HG02571 (cell line): ENCODE measurements around the gene AMBRA1.

Source experiments
- ATAC-seq: cut with Tn5 transposase; IDR thresholded peaks from one replicate; pipeline ENCODE4 v1.9.1; 2021; ENCODE audit warnings: mild to moderate bottlenecking, moderate library complexity; ENCODE audit not compliant: unreplicated experiment

AMBRA1 gene

GRCh38 chr11:46408407-46408986, 185.3 kb downstream of the AMBRA1 start:
- no peak for ATAC-seq

DNA sequence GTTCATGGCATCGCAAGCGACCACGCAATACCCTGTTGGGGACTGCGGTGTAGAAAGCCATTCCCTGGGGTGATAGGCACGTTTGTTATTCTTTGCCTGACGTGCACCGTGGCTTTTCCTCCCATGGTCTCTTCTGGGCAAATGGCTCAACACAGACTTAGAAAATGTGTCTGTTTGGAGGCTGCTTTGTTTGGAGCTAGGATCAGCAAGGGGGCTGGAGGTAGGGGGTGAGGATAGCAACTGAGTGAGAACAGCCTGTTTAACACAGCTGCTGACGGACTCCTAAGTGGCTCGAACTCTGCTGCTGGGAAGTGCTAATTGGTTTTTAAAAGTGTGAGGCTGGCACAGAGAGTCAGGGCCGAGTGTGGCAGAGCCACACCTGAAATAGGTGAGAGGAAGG, 186.2 kb downstream of the AMBRA1 start:
- no peak for ATAC-seq

DNA sequence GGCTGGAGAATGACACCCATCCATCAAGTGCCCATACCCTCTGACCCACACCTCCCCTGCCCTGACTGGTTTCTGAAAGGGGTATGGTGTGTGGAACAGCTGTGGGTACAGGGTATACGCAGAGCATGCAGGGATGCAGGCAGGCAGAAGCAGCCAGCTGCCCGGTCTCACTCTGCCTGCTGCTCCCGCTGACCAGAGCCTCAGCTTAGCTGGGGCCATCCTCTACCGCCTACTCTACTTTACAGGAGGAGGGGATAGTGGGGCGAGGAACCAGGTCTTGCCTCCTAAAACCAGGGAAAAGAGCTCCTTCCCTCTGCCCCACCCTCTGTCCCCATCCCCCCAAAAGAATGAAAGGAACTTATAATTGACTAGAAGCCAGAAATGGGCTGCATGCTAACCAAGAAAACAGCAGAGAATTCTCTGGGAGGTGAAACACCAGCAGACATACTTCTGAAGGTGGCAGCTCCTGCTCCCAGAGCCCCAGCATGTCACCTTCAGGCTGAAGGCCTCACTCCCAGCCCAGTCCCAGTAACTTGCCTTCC, 189.3 kb downstream of the AMBRA1 start:
- no peak for ATAC-seq

DNA sequence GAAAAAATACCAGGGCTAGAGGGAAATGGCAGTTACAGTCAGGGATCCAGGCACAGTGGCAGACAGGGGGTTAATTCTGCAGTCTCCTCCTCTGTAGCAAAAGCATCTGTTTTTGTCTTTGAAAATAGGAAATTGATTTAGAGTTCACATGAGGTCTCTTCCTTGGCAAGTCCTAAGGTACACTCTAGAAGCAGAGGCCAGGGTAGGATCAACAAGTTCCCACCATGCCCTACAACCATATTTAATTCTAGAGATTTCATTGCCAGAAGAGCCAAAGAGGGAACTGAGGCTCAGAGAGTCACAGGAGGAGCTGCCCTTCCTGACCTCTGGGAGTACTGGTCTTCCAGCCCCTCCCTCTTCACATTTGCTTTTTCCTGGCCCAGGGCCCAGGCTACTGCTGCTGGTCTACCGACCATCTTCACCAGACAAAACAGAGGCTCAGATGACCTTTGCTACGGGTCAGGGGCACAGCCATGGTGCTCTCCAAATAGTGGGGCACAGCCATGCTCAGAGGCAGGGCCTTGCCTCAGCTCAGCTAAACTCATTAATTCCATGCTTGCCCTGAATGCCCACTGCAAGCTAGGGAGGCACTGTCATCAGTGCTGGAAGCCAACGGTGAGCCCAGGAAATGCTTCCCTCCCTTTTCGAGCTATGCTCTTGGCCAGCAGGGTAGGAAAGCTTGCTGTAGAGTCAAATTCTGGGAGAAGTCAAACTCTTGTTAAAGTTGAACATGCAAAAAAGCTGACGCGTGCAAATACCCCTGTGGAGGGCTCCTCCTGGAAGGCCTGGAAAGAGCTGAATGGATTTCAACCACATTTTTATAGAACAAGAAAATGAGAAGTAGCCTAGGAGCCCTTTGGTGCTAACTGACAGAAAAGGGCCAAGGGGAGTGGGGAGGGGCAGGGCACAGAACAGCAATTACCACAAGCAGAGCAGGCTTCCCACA, 190.6 kb downstream of the AMBRA1 start:
- no peak for ATAC-seq

DNA sequence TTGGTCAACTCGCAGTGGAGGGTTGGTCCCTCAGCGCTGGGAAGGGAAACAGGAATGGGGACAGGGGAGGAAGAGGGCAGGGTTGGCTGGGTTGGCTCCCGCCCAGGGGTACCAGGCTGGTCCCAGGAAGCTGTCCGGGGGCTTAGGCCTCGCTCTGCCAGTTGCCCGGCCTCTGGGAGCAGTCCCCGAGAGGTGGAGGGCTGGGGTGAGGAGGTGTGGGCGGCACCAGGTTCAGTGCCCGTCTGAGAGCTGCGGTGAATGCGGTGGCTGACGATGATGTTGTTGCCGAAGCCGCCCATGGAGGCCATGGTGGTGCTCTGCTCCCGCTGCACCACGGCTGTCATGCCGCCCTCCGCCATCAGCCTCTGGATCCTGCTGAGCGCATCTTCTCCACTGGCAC, 196.3 kb downstream of the AMBRA1 start:
- no peak for ATAC-seq

GRCh38 chr11:46393759-46394158, 200.1 kb downstream of the AMBRA1 start:
- ATAC-seq: no peak

- no peak for ATAC-seq
Measured at GRCh38 chr11:46393231-46393616, 200.6 kb downstream of the AMBRA1 start.

- peak; percentile 71 for ATAC-seq
Measured at GRCh38 chr11:46392421-46393230, 201.2 kb downstream of the AMBRA1 start.

DNA sequence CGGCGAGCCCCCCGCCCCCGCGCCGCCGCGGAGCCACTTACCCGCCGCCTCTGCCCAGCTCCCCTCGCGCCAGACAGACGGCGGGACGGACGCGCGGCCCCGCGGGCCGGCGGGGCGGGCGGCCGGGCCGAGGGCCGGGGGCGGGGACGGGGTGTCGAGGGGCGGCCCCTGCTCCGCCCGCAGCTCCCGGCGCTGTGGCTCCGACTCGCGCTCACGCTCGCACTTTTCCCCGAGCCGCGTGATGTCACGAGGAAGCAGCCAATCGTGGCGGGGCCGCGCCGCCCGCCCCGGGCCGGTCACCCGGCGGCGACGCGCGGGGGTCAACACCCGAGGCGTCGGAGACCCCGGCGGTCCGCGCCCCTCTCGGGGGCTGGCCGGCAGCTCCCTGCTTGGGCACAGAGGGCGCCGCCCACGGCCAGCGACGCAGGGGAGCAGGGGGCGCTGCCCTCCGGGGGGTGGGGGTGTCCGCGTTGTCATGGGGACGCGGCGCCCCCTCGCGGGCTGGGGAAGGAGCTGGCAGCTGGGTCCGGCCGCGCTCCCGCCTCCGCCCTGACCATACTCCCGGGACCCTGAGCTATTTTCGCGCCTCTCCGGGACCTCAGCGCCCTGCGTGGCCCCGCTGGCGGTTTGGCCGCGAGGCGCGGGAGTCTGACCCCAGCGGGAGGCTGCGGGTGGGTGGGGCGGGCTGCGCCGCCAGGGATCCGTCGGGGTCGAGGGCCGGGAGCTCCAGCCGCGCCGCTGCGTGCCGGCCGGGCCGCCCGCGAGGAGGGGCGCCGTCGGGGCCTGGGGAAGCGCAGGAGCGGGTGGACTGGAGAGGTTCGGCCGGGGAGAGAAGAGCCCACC, 202.0 kb downstream of the AMBRA1 start, which contains the start of gene CHRM4:
TSS of gene CHRM4 (minus strand) at position 199 of the 843 bp plus-strand sequence. CDS start 5,219 bp downstream, outside the sequence.
- no peak for ATAC-seq

DNA sequence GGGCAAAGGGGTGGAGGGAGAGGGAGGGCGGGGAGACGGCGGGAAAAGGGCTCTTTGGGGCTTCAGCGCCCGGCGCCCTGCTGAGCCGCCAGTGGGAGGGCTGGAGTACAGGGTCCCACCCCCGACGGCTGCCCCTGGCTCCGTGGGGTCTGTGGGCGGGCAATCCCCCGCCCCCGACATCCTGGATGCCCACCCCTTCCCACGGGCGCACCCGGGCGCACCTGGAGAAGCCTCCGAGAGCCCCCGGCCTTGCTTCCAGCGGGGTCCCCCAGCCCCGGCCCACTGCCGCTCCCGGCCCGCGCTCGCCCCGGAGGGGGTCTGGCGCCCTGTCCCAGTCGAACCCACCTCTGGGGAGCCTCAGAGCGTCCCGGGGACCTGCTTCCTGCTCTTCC, 202.6 kb downstream of the AMBRA1 start:
- no peak for ATAC-seq

- no peak for ATAC-seq
Measured at GRCh38 chr11:46390331-46391171, 203.3 kb downstream of the AMBRA1 start.

- no peak for ATAC-seq
Measured at GRCh38 chr11:46389450-46390330, 204.1 kb downstream of the AMBRA1 start.

DNA sequence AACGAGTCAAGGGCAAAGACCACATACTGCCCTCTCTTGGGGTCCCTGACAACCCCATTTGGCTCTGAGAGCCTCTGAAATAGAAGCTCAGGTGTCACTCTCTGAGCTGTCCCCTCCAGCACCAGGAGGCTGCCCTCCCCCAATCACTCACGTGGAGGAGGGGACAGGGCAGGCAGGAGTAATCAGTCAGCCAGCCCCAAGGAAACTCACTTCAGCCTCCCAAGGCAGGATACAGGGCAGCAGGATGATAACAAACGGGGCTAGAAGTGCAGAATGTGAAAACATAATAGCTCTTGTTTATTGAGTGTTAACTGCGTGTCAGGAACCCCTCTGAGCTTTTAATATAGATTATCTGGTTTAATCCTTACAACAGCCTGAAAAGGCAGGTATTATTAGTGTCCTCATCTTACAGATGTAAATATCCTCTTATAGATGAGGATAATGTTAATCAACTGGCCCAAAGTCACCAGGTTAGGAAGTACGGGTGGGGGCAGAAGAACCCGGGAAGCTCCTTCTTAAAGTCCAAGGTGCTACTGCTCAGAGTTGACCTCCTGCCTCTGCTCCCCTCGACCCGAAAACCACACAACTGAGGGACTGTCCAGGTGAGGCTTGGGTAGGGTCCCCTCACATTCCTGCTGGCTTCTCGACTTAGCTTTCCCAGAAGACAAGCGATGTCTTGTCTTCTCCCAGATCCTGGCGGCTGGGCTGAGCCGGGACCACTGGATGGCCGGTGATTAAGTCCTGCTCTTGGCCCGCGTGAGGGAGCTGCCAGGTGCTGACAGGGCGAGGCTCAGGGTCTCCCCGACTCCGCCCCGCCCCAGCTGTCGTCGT, 205.0 kb downstream of the AMBRA1 start:
- ATAC-seq: no peak

DNA sequence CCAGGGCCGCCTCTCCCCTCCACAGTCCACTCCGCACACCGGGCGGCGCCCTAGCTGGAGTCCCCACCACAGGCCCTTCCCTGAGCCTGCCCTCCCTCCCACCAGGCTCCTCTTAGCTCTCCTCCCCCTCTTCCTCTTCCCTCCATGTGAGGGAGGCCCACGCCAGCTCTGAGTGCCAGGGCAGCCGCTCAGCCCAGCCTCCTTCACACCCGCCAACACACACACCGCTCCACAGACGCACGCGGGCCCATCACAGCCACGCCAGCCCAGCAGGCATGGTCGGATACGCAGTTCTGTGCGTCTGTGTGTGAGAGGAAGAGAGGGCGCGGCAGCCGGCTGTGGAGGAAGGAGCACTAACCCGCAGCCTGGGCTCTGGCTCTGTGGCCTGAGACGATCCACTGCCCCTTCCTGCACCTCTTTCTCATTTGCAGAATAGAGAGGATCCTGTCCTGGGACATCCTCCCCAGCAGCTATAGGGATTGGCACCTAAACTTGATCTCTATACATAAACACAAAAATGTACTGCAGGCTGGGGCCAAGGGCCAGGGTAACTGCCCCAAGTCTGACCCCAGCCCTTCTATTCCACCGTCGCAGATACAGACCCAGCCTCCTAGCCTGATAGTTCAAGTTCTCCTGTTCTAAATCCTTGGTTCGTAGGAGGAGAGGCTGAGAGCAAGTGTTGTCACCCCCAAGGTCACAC, 205.8 kb downstream of the AMBRA1 start:
- ATAC-seq: no peak

DNA sequence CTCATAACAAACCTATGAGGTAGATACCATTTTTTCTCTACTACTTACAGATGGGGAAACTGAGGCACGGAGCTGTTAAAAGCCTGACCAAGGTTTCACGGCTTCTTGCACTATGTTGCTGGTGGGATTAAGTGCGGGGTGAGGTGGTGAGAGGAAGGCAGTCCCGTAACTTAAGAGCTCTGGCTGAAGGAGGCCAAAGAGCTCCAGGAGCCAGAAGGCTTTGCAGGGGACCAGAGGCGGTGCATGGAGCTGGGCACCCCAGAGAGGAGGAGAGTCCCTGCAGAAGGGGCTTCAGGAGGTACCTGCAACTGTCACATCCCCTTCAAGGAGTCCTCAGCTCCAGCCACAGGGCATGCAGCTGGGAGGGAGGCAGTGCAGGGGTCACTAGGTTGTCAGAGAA, 206.4 kb downstream of the AMBRA1 start:
- ATAC-seq: no peak

GRCh38 chr11:46386674-46387073, 207.1 kb downstream of the AMBRA1 start:
- no peak for ATAC-seq
